Measurements from ENCODE around the gene CDCP1.
"Not testable (repeated sequence)": the region's sequence is repeated elsewhere in the genome, so short reads cannot be mapped to it uniquely, and the experiment has no call there.

Gene CDCP1

DNA sequence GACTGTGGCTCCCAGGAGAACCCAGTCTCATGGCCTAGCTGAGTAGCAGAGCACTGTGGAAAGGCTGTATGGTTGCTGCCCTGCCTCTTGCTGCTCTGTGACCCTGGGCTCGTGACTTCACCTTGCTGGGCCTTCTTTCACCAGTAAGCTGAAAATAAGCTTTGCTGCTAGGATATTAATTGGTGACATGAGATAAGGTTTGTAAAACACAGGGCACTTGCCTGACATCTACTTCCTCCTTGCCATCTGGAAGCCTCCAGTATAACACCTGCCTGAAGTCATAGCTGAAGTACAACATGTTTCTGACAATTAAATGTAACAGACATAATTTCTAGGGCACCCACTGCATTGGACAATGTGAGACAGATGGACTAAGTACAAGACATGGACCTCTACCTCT, 66.5 kb downstream of the CDCP1 start:
- Histone ChIP-seq H3K4me1 (ENCODE audit: insufficient read depth, low read length) (no peaks in the 10 kb centered on the region), H3K9me3 (ENCODE audit: insufficient read depth, low read depth, low read length) (no peaks in the 10 kb centered on the region), H3K27ac (ENCODE audit: low read depth, low read length) (no peak overlapping the region), H3K27me3 (ENCODE audit: insufficient read depth, low read length) (no peaks in the 10 kb centered on the region), H3K4me3 (ENCODE audit: low read length) (no peak overlapping the region), H3K9ac (ENCODE audit: low read depth, low read length) (no peak overlapping the region), H3K36me3 (ENCODE audit: insufficient read depth, low read length) (peaks cover 8% of the 10 kb centered on the region)
- 81% methylated on average over 1 of the region's 1 CpG for WGBS

DNA sequence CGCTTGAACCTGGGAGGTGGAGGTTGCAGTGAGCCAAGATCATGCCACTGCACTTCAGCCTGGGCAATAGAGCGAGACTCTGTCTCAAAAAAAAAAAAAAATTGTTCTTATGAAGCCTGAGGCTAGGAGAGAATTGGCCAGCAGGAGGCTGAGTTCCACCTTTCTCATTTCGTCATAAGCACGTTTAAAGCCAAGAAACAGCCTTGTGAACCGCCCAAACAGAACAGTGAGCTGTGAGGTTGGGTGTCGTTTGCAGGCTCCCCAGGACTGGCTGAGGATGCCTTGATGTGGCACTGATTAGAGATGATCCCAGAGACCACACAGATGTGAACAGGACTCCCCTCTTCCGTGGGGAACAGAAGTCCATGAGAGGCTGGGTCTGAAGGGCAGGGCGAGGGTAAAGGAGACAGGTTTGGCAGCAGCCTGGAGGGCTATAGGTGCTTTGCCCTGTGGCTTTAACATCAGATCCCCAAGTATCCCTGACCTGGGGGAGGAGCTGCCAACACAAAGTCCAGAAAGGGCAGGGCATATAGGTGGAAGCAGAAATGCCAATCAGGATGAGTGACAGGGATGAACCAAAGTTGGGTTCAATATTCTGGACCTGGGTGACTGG, 67.2 kb downstream of the CDCP1 start:
- Histone ChIP-seq H3K9me3 (ENCODE audit: insufficient read depth, low read depth, low read length) (no peaks in the 10 kb centered on the region), H3K36me3 (ENCODE audit: insufficient read depth, low read length) (peaks cover 1% of the 10 kb centered on the region), H3K4me3 (ENCODE audit: low read length) (no peak overlapping the region), H3K27me3 (ENCODE audit: insufficient read depth, low read length) (no peaks in the 10 kb centered on the region), H3K9ac (ENCODE audit: low read depth, low read length) (no peak overlapping the region), H3K4me1 (ENCODE audit: insufficient read depth, low read length) (no peaks in the 10 kb centered on the region), H3K27ac (ENCODE audit: low read depth, low read length) (no peak overlapping the region)
- WGBS, result 84% methylated on average over 8 of the region's 8 CpGs

DNA sequence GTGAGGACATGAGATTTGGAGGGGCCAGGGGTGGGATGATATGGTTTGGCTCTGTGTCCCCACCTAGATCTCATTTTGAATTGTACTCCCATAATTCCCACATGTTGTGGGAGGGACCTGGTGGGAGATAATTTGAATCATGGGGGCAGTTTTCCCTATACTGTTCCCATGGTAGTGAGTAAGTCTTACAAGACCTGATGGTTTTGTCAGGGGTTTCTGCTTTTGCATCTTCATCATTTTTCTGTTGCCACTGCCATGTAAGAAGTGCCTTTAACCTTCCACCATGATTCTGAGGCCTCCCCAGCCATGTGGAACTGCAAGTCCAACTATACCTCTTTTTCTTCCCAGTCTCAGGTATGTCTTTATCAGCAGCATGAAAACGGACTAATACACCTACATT, 67.9 kb downstream of the CDCP1 start:
- not testable (repeated sequence) for H3K4me1 ChIP-seq (ENCODE audit: insufficient read depth, low read length); H3K36me3 ChIP-seq (ENCODE audit: insufficient read depth, low read length); H3K27ac ChIP-seq (ENCODE audit: low read depth, low read length); H3K9me3 ChIP-seq (ENCODE audit: insufficient read depth, low read depth, low read length); H3K4me3 ChIP-seq (ENCODE audit: low read length); H3K27me3 ChIP-seq (ENCODE audit: insufficient read depth, low read length); H3K9ac ChIP-seq (ENCODE audit: low read depth, low read length)
- WGBS, result 92% methylated on average over 1 of the region's 1 CpG

DNA sequence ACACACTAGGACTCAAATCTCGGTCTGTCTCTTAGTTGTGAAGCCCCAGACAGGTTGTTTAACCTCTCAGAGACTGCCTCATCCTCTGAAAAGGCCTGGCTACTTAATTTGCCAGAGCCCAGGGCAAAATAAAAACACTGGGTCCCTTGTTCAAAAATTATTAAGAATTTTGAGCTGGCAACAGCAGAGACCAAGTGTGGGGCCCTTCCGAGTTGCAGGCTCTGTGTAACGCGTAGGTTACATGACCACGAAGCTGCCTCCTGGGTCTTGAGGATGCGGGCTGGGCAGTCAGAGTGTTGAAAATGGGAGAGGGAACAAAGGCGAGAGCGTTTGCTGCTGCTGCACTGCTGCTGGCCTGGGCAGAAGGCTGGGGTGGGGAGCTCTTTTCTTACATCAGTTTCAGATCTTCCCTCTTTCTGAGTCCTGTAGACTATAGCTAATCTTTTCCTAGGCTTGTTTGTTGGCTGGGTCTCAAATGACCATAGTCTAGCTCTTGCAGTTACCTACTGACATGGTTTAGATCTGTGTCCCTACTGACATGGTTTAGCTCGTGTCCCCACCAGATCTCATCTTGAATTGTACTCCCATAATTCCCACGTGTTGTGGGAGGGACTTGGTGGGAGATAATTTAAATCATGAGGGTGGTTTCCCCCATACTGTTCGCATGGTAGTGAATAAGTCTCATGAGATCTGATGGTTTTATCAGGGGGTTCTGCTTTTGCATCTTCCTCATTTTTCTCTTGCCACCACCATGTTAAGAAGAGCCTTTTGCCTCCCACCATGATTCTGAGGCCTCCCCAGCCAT, 70.2 kb downstream of the CDCP1 start:
- Histone ChIP-seq H3K9me3 (ENCODE audit: insufficient read depth, low read depth, low read length) (no peaks in the 10 kb centered on the region), H3K9ac (ENCODE audit: low read depth, low read length) (no peak overlapping the region), H3K36me3 (ENCODE audit: insufficient read depth, low read length) (no peaks in the 10 kb centered on the region), H3K4me3 (ENCODE audit: low read length) (no peak overlapping the region), H3K27me3 (ENCODE audit: insufficient read depth, low read length) (no peaks in the 10 kb centered on the region), H3K27ac (ENCODE audit: low read depth, low read length) (no peak overlapping the region), H3K4me1 (ENCODE audit: insufficient read depth, low read length) (no peaks in the 10 kb centered on the region)
- 90% methylated on average over 11 of the region's 11 CpGs for WGBS

DNA sequence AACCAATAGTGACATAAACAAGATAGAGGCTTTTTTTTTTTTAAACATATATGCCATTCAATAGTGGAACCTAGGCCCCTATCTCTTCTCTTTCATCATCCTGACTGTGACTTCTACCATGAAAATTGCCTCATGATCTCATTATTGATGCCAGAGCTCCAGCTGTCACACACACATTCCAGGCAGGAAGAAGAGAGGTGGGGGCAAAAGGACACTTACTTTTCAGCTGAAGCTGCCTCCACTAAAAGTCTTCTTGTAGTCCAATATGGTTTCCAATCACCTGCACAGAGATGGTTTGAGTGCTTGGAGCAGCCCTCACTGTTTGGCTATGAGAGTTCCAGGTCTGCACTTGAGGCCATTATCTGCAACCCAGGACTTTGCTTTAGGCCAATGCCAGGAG, 75.1 kb downstream of the CDCP1 start:
- H3K9ac ChIP-seq (ENCODE audit: low read depth, low read length), result no peak overlapping the region
- no peaks in the 10 kb centered on the region for H3K4me1 ChIP-seq (ENCODE audit: insufficient read depth, low read length)
- no peak overlapping the region for H3K27ac ChIP-seq (ENCODE audit: low read depth, low read length)
- no peaks in the 10 kb centered on the region for H3K36me3 ChIP-seq (ENCODE audit: insufficient read depth, low read length)
- no peaks in the 10 kb centered on the region for H3K27me3 ChIP-seq (ENCODE audit: insufficient read depth, low read length)
- no peak overlapping the region for H3K4me3 ChIP-seq (ENCODE audit: low read length)
- no peaks in the 10 kb centered on the region for H3K9me3 ChIP-seq (ENCODE audit: insufficient read depth, low read depth, low read length)

DNA sequence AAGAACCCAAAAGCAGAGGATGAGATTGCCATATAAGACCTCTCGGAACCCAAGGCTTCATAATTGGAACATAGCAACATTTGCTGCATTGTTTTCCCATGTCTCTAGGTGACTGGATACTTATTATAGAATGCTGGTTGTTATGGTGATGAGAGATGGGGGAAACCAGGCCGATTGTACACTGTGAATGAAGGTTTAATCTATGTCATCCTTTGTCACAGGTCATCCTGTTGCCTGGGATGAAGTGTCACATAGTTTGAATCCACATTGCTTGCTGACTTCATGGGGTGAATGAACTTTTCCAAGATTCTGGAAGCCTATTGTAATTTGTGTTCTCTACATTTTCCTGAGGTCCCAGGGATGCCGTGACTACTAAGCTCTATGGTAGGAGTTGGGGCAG, 78.2 kb downstream of the CDCP1 start:
- H3K9ac ChIP-seq (ENCODE audit: low read depth, low read length), result no peak overlapping the region
- H3K27me3 ChIP-seq (ENCODE audit: insufficient read depth, low read length), result no peaks in the 10 kb centered on the region
- 90% methylated on average over 3 of the region's 3 CpGs for WGBS
- H3K27ac ChIP-seq (ENCODE audit: low read depth, low read length), result no peak overlapping the region
- H3K36me3 ChIP-seq (ENCODE audit: insufficient read depth, low read length), result no peaks in the 10 kb centered on the region
- no peaks in the 10 kb centered on the region for H3K4me1 ChIP-seq (ENCODE audit: insufficient read depth, low read length)
- H3K4me3 ChIP-seq (ENCODE audit: low read length), result no peak overlapping the region
- no peaks in the 10 kb centered on the region for H3K9me3 ChIP-seq (ENCODE audit: insufficient read depth, low read depth, low read length)

DNA sequence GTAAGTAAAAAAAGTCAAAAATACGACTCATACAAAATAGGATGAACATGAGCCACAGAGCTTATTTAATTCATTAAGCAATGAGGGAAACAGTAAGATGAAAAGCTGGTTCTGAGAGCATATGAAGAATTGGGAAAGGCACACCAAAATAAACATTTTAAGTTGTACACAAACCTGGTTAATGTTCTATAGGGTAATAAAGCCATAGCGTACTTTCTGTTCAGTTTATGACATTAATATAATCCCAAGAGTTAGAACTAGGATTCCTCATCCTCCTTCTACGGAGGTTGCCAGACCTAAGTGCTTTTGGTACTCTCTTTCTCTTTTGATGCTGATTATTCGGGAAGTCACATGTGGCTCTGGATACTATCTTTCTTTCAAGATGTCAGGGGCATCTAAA, 78.7 kb downstream of the CDCP1 start:
- Histone ChIP-seq H3K36me3 (ENCODE audit: insufficient read depth, low read length) (no peaks in the 10 kb centered on the region), H3K9me3 (ENCODE audit: insufficient read depth, low read depth, low read length) (no peaks in the 10 kb centered on the region), H3K27me3 (ENCODE audit: insufficient read depth, low read length) (no peaks in the 10 kb centered on the region), H3K9ac (ENCODE audit: low read depth, low read length) (no peak overlapping the region), H3K4me3 (ENCODE audit: low read length) (no peak overlapping the region), H3K27ac (ENCODE audit: low read depth, low read length) (no peak overlapping the region), H3K4me1 (ENCODE audit: insufficient read depth, low read length) (no peaks in the 10 kb centered on the region)
- 91% methylated on average over 3 of the region's 4 CpGs for WGBS

DNA sequence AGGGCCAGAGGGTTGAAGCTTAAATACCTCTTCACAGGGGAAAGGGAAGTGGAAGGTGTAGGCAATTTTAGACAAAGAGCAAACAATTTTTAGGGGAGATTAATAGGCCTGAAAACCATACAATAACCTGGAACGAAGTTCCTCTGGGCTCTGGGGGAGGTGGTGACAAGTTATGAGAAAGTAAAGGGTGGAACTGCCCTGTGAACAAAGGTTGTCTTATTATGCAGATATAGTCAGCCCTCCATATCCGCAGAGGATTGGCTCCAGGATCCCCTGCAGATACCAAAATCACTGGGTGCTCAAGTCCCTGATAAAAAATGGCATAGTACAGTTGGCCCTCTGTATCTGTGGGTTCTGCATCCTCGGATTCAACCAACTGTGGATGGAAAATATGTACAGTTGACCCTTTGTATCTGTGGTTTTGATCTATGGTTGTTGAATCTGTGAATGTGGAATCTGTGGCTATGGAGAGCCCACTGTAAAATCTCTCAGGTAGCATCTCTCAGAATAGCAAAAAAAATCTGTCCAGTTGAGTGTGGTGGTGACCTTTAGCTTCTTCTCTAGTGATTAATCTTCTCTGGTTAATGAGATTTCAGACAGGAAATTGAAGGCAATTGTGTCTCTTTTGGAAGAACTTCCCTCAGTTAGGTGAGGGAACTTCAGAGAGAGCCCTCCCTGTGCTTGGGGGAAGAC, 79.9 kb downstream of the CDCP1 start:
- no peaks in the 10 kb centered on the region for H3K9me3 ChIP-seq (ENCODE audit: insufficient read depth, low read depth, low read length)
- H3K27ac ChIP-seq (ENCODE audit: low read depth, low read length), result no peak overlapping the region
- H3K4me1 ChIP-seq (ENCODE audit: insufficient read depth, low read length), result no peaks in the 10 kb centered on the region
- H3K27me3 ChIP-seq (ENCODE audit: insufficient read depth, low read length), result peaks cover 4% of the 10 kb centered on the region
- WGBS, result 73% methylated on average over 3 of the region's 3 CpGs
- no peak overlapping the region for H3K9ac ChIP-seq (ENCODE audit: low read depth, low read length)
- no peak overlapping the region for H3K4me3 ChIP-seq (ENCODE audit: low read length)
- no peaks in the 10 kb centered on the region for H3K36me3 ChIP-seq (ENCODE audit: insufficient read depth, low read length)

DNA sequence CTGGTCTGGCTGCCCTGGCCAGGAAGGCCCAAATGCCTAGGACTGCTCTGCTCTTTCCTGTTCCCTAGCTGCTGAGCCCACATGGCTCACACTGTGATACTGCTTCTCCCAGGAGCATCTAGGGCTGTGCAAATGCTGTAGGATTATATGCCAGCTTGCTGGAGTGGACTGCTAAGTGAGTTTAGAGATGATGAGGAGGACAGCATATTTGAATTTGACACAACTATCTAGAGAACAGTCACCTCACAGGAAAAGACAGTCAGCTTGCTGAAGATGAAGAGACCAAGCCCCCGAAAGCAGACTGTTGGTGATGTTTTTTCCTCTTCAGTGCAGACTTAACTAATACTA, 80.8 kb downstream of the CDCP1 start:
- no peaks in the 10 kb centered on the region for H3K36me3 ChIP-seq (ENCODE audit: insufficient read depth, low read length)
- no peak overlapping the region for H3K9ac ChIP-seq (ENCODE audit: low read depth, low read length)
- no peaks in the 10 kb centered on the region for H3K9me3 ChIP-seq (ENCODE audit: insufficient read depth, low read depth, low read length)
- H3K4me3 ChIP-seq (ENCODE audit: low read length), result no peak overlapping the region
- H3K27me3 ChIP-seq (ENCODE audit: insufficient read depth, low read length), result peaks cover 10% of the 10 kb centered on the region
- 90% methylated on average over 1 of the region's 1 CpG for WGBS
- no peak overlapping the region for H3K27ac ChIP-seq (ENCODE audit: low read depth, low read length)
- H3K4me1 ChIP-seq (ENCODE audit: insufficient read depth, low read length), result peaks cover 7% of the 10 kb centered on the region

DNA sequence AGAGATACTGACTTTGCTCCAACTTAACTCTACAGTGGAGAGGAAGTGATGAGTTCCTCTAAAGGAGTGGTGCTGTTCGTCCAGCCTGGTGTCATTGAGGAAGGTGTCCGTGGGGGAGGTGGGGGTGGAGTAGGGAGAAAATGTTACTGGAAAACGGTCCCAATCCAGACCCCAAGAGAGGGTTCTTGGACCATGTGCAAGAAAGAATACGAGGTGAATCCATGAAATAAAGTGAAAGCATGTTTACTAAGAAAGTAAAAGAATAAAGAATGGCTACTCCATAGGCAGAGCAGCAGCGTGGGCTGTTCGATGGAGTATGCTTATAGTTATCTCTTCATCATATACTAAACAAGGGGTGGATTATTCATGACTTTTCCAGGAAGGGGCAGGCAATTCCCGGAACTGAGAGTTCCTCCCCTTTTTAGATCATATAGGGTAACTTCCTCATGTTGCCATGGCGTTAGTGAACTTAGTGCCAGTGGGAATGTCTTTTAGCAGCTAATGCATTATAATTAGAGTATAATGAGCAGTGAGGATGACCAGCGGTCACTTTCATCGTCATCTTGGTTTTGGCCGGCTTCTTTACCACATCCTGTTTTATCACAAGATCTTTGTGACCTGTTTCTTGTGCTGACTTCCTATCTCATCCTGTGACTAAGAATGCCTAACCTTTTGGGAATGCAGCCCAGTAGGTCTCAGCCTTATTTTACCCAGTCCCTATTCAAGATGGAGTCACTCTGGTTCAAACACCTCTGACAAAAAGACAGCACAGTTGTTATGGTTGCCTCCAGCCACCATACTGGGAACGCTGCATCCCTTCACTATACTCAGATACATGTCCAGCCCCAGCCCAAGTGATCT, 81.4 kb downstream of the CDCP1 start:
- H3K9ac ChIP-seq (ENCODE audit: low read depth, low read length), result no peak overlapping the region
- H3K27me3 ChIP-seq (ENCODE audit: insufficient read depth, low read length), result peaks cover 10% of the 10 kb centered on the region
- H3K4me3 ChIP-seq (ENCODE audit: low read length), result no peak overlapping the region
- no peak overlapping the region for H3K27ac ChIP-seq (ENCODE audit: low read depth, low read length)
- WGBS, result 90% methylated on average over 10 of the region's 12 CpGs
- H3K4me1 ChIP-seq (ENCODE audit: insufficient read depth, low read length), result peaks cover 11% of the 10 kb centered on the region
- H3K9me3 ChIP-seq (ENCODE audit: insufficient read depth, low read depth, low read length), result no peaks in the 10 kb centered on the region
- no peaks in the 10 kb centered on the region for H3K36me3 ChIP-seq (ENCODE audit: insufficient read depth, low read length)

DNA sequence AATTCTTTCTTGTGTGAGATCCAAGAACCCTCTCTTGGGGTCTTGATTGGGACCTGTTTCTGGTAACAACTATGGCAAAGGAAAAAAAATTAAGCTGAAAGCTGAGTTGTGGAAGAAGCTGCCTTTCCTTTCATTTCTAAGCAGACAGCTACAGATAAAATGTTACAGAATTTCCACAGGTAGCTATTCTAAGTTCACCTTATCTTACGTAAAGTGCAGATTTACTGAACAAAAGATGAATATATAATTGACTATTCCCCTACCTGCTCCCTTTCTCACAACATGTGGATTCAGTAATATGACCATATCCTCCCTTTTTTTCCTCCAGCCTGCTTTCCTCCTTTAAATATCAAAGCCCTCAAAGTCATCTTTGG, 83.5 kb downstream of the CDCP1 start:
- H3K9me3 ChIP-seq (ENCODE audit: insufficient read depth, low read depth, low read length), result no peaks in the 10 kb centered on the region
- no peak overlapping the region for H3K9ac ChIP-seq (ENCODE audit: low read depth, low read length)
- H3K36me3 ChIP-seq (ENCODE audit: insufficient read depth, low read length), result no peaks in the 10 kb centered on the region
- H3K4me1 ChIP-seq (ENCODE audit: insufficient read depth, low read length), result peaks cover 11% of the 10 kb centered on the region
- H3K27ac ChIP-seq (ENCODE audit: low read depth, low read length), result no peak overlapping the region
- no peak overlapping the region for H3K4me3 ChIP-seq (ENCODE audit: low read length)
- WGBS, result 100% methylated on average over 1 of the region's 1 CpG
- peaks cover 27% of the 10 kb centered on the region for H3K27me3 ChIP-seq (ENCODE audit: insufficient read depth, low read length)
